CD4-positive, alpha-beta T cell treated with Interleukin-15 for 4 hours (primary cell): Measurements from ENCODE around the gene CPNE9.

Source experiments
- DNase-seq: peaks from one replicate; pipeline ENCODE4 v3.0.0-alpha.2; 2020; ENCODE audit warnings: low spot score

Gene CPNE9

DNA sequence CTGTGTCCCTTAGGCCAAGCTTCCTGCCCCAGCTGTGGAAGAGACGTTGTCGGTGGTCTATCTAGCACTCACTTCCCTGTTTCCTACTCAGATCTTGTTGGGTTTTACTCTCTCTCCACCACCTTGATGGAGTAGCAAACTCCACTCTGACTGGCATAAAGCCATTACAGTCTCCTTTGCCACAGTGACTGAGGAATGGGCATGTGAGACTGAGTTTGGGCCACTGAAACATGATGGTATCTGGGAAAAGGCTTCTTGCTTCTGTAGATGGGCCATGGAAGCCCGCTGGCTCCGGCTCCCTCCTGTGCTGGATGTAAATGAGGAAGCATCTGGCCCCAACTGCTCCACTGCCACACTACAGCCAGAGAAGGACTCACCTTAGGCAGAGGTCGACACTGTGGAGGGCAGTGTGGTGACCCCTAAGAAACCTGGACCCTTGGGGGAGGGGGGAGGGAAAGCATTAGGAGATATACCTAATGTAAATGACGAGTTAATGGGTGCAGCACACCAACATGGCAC, 75.5 kb downstream of the CPNE9 start:
- no peak for DNase-seq
